Neural cell (in vitro differentiated cells): ENCODE data around the gene CDH4. TPM values are rescaled to one million over a fixed set of nuclear protein-coding genes. Genes with fewer than 3 reads are reported as not detected.

Experiments used
- H2AFZ ChIP-seq: fragments of 200-600, 300-800 bp; sonication (generic), shearing (Covaris generic); 2 replicates; pipeline ENCODE4 v1.6.0; 2014; ENCODE audit warnings: low read depth, mild to moderate bottlenecking, antibody characterized with exemption, low read length, moderate library complexity
- H3F3A ChIP-seq: fragments of 200-600 bp; shearing (Covaris generic); 2 replicates; pipeline ENCODE4 v1.6.1; 2016; ENCODE audit warnings: mild to moderate bottlenecking, moderate library complexity, mixed read lengths, antibody characterized with exemption, low read length; ENCODE audit not compliant: insufficient read depth, poor library complexity, severe bottlenecking
- H3K27ac ChIP-seq: fragments of 200-600, 300-800 bp; sonication (generic), shearing (Covaris generic); 2 replicates; pipeline ENCODE4 v1.5.1; 2014; ENCODE audit warnings: mild to moderate bottlenecking, low read length, moderate library complexity
- H3K27me3 ChIP-seq: fragments of 300-800, 200-600 bp; sonication (generic), shearing (Covaris generic); 2 replicates; pipeline ENCODE4 v1.6.0; 2014; ENCODE audit warnings: mild to moderate bottlenecking, low read depth, low read length, moderate library complexity; ENCODE audit not compliant: insufficient read depth
- H3K36me3 ChIP-seq: fragments of 300-800, 200-600 bp; sonication (generic), shearing (Covaris generic); 2 replicates; pipeline ENCODE4 v1.5.1; 2014; ENCODE audit warnings: mild to moderate bottlenecking, antibody characterized with exemption, low read length, moderate library complexity; ENCODE audit not compliant: insufficient read depth
- H3K4me2 ChIP-seq: fragments of 300-800, 200-600 bp; sonication (generic), shearing (Covaris generic); 2 replicates; pipeline ENCODE4 v1.6.0; 2014; ENCODE audit warnings: mild to moderate bottlenecking, low read length
- H3K4me3 ChIP-seq: fragments of 300-800, 200-600 bp; sonication (generic), shearing (Covaris generic); 2 replicates; pipeline ENCODE4 v1.5.1; 2014; ENCODE audit warnings: mild to moderate bottlenecking, low read length, moderate library complexity
- H3K79me2 ChIP-seq: fragments of 200-600 bp; shearing (Covaris generic); replicated peaks from 2 replicates; pipeline ENCODE4 v1.6.0; 2014; ENCODE audit warnings: mild to moderate bottlenecking, low read length, moderate library complexity; ENCODE audit not compliant: insufficient read depth
- H3K9ac ChIP-seq: fragments of 300-800, 200-600 bp; sonication (generic), shearing (Covaris generic); 2 replicates; pipeline ENCODE4 v1.6.1; 2016; ENCODE audit warnings: mild to moderate bottlenecking, low read length, mixed read lengths
- H3K9me2 ChIP-seq: fragments of 200-600 bp; shearing (Covaris generic); 2 replicates; pipeline ENCODE4 v1.6.1; 2016; ENCODE audit warnings: mild to moderate bottlenecking, low read length, mixed read lengths; ENCODE audit not compliant: insufficient read depth
- H3K9me3 ChIP-seq: fragments of 200-600, 300-800 bp; sonication (generic), shearing (Covaris generic); 2 replicates; pipeline ENCODE4 v1.6.1; 2016; ENCODE audit warnings: mild to moderate bottlenecking, mixed run types, low read length, moderate library complexity, mixed read lengths
- H4K20me1 ChIP-seq: fragments of 200-600 bp; shearing (Covaris generic); 2 replicates; pipeline ENCODE4 v1.6.1; 2016; ENCODE audit warnings: mild to moderate bottlenecking, mixed run types; ENCODE audit not compliant: insufficient read depth
- CTCF ChIP-seq: fragments of 450-650 bp; IDR thresholded peaks from 2 replicates; pipeline ENCODE4 v1.5.1; 2014; ENCODE audit warnings: antibody characterized with exemption, mild to moderate bottlenecking, moderate library complexity; ENCODE audit not compliant: poor library complexity, severe bottlenecking
- EP300 ChIP-seq: fragments of 450-650 bp; conservative IDR thresholded peaks from 2 replicates; pipeline ENCODE4 v1.6.1; 2014; ENCODE audit warnings: antibody characterized with exemption, mild to moderate bottlenecking, moderate library complexity; ENCODE audit not compliant: poor library complexity, severe bottlenecking
- EZH2 ChIP-seq: fragments of 200-600, 300-800 bp; shearing (Covaris generic), sonication (generic); IDR thresholded peaks from 2 replicates; pipeline ENCODE4 v1.6.1; 2014; ENCODE audit warnings: antibody characterized with exemption, low read length, borderline replicate concordance, mild to moderate bottlenecking; ENCODE audit not compliant: insufficient read depth, poor library complexity, severe bottlenecking
- MXI1 ChIP-seq: fragments of 450-650 bp; conservative IDR thresholded peaks from 2 replicates; pipeline ENCODE4 v1.6.1; 2014; ENCODE audit warnings: antibody characterized with exemption, mild to moderate bottlenecking; ENCODE audit not compliant: poor library complexity, severe bottlenecking
- POLR2AphosphoS5 ChIP-seq: IDR thresholded peaks from 2 replicates; pipeline ENCODE4 v1.6.1; 2012
- RAD21 ChIP-seq: fragments of 450-650 bp; conservative IDR thresholded peaks from 2 replicates; pipeline ENCODE4 v1.6.1; 2014; ENCODE audit warnings: antibody characterized with exemption, mild to moderate bottlenecking, moderate library complexity
- REST ChIP-seq: IDR thresholded peaks from 2 replicates; pipeline ENCODE4 v1.6.1; 2012; ENCODE audit warnings: borderline replicate concordance
- SMC3 ChIP-seq: fragments of 450-650 bp; conservative IDR thresholded peaks from 2 replicates; pipeline ENCODE4 v1.6.1; 2014; ENCODE audit warnings: antibody characterized with exemption, mild to moderate bottlenecking, moderate library complexity; ENCODE audit not compliant: poor library complexity
- TAF1 ChIP-seq: IDR thresholded peaks from 2 replicates; pipeline ENCODE4 v1.6.1; 2012; ENCODE audit warnings: low read depth
- polyA plus RNA-seq: library from polyadenylated mRNA; depleted of rRNA; stranded (reverse); fragments of >200 nt; gene quantifications from 2 replicates; pipeline ENCODE4 v1.2.3, GENCODE V29; 2014

CDH4 gene
- polyA plus RNA-seq, 1 donor from 2014 or later = 24.6 TPM

DNA sequence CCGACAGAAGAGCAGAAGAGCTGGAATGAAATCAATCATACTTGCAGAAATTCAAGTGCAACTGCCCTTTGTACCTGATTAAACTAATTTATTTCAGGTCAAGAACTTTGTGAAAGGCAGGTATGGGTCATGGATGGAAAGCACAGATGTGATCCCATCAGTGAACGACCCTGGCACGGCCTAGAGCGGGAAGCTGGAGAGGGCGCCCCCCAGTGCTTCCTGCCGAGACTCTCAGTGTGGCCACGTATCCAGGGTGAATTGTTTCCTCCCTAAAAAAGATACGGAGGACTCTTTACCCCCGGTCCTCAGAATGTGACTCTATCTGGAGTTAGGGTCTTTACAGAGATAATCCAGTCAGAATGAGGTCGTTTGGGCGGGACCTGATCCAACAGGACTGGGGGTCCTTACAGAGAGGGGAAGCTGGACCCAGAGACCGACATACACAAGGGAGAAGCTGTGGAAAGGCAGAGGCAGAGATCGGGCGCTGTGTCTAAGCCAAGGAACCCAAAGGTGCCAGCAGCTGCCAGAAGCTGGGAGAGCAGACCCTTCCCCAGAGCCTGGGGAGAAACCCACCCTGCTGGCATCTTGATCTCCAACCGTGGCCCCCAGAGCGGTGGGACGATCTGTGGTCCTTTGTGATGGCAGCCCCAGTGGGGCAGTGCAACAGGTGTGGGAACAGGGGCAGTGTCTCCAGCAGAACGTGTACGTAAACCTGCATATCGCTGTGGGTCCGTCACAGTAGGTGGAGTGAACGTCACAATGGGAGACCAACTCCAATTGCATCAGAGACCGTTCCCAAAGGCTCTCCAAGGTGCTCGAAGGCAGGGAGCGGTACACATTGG lies 721.7 kb downstream of the CDH4 start:
- Histone ChIP-seq H3K27me3 (no peaks in the 10 kb centered on the region), H2AFZ (no peak overlapping the region), H3K27ac (no peak overlapping the region), H3F3A (no peaks in the 10 kb centered on the region), H3K9me3 (no peaks in the 10 kb centered on the region), H3K79me2 (no peaks in the 10 kb centered on the region), H3K4me2 (no peak overlapping the region), H3K36me3 (peaks cover 8% of the 10 kb centered on the region), H3K4me3 (no peak overlapping the region), H3K9ac (no peak overlapping the region), H4K20me1 (no peaks in the 10 kb centered on the region), H3K9me2 (no peaks in the 10 kb centered on the region)
- TF ChIP-seq MXI1 (no peak), CTCF (no peak), SMC3 (no peak), POLR2AphosphoS5 (no peak), EZH2 (no peak), REST (no peak), TAF1 (no peak), RAD21 (no peak), EP300 (no peak)

DNA sequence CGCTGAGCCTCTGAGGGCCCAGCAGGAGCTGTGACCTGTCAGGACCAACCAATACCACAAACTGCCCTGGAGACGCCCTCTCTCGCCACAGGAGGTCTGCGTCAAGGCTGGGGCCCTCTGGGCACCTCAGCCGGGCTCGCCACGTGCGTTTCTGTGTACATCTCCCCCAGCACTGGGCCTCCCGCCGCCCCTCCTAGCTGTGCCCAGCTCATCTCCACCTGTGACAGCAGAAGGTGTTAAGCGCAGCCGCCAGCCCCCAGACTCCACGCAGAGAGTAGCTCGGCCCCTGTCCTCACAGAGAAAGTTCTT lies 722.2 kb downstream of the CDH4 start:
- Histone ChIP-seq H3K9ac (no peak overlapping the region), H3K27me3 (no peaks in the 10 kb centered on the region), H4K20me1 (no peaks in the 10 kb centered on the region), H3K36me3 (peaks cover 8% of the 10 kb centered on the region), H2AFZ (no peak overlapping the region), H3K9me3 (no peaks in the 10 kb centered on the region), H3K4me2 (no peak overlapping the region), H3K79me2 (no peaks in the 10 kb centered on the region), H3F3A (no peaks in the 10 kb centered on the region), H3K4me3 (no peak overlapping the region), H3K27ac (no peak overlapping the region), H3K9me2 (no peaks in the 10 kb centered on the region)
- TF ChIP-seq MXI1 (no peak), EP300 (no peak)
